VCaP (cell line): ENCODE measurements around the gene PTPRE.

ENCODE experiments used
- H3K27ac ChIP-seq: fragments of 450-650 bp; 2 replicates; pipeline ENCODE4 v1.5.1; 2017
- CTCF ChIP-seq: fragments of 450-650 bp; conservative IDR thresholded peaks from 2 replicates; pipeline ENCODE4 v1.5.1; 2017; ENCODE audit warnings: mild to moderate bottlenecking, moderate library complexity

PTPRE gene

GRCh38 chr10:127949831-127950230, 42.9 kb downstream of the PTPRE start:
- no peak for TF ChIP-seq CTCF
- H3K27ac ChIP-seq, result no peak overlapping the region

GRCh38 chr10:127951861-127952574, 45.1 kb downstream of the PTPRE start:
- TF ChIP-seq CTCF, result no peak
- no peak overlapping the region for H3K27ac ChIP-seq

- no peak overlapping the region for H3K27ac ChIP-seq
- no peak for TF ChIP-seq CTCF
These were observed 45.6 kb downstream of the PTPRE start for GRCh38 chr10:127952575-127952869.

- TF ChIP-seq CTCF, result no peak
These were observed 46.0 kb downstream of the PTPRE start for GRCh38 chr10:127952918-127953317.

GRCh38 chr10:127953876-127954275, 47.0 kb downstream of the PTPRE start:
- no peak for TF ChIP-seq CTCF
- H3K27ac ChIP-seq, result no peak overlapping the region

More at GRCh38 chr10:127952918-127953317, 46.0 kb downstream of the PTPRE start:
- H3K27ac ChIP-seq, result no peak overlapping the region

- no peak for TF ChIP-seq CTCF
- no peak overlapping the region for H3K27ac ChIP-seq
These were observed 52.5 kb downstream of the PTPRE start for GRCh38 chr10:127959428-127959827.

- TF ChIP-seq CTCF, result no peak
These were observed 54.2 kb downstream of the PTPRE start for GRCh38 chr10:127961071-127961470.

More at GRCh38 chr10:127961071-127961470, 54.2 kb downstream of the PTPRE start:
- H3K27ac ChIP-seq, result no peak overlapping the region
